Measurements from ENCODE around the gene ALKBH6.

GRCh38 chr19:36043952-36044351 is 29.9 kb upstream of the ALKBH6 start:
- TF ChIP-seq EZH2 (IDR thresholded peaks at IDR 0.05; ENCODE audit: low read depth, low read length, severe bottlenecking) (no peak), ZNF274 (IDR thresholded peaks at IDR 0.05; ENCODE audit: borderline replicate concordance, extremely low read depth, low read length) (no peak), POLR2AphosphoS5 (IDR thresholded peaks at IDR 0.05; ENCODE audit: low read depth, low read length) (no peak)
- TF ChIP-seq, protein P1, sequence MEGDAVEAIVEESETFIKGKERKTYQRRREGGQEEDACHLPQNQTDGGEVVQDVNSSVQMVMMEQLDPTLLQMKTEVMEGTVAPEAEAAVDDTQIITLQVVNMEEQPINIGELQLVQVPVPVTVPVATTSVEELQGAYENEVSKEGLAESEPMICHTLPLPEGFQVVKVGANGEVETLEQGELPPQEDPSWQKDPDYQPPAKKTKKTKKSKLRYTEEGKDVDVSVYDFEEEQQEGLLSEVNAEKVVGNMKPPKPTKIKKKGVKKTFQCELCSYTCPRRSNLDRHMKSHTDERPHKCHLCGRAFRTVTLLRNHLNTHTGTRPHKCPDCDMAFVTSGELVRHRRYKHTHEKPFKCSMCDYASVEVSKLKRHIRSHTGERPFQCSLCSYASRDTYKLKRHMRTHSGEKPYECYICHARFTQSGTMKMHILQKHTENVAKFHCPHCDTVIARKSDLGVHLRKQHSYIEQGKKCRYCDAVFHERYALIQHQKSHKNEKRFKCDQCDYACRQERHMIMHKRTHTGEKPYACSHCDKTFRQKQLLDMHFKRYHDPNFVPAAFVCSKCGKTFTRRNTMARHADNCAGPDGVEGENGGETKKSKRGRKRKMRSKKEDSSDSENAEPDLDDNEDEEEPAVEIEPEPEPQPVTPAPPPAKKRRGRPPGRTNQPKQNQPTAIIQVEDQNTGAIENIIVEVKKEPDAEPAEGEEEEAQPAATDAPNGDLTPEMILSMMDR (IDR thresholded peaks at IDR 0.05; ENCODE audit: control extremely low read depth in 1 of 3, insufficient read depth in 1 of 3, low read depth in 1 of 3, low read length in 3 of 3): no peak
